T follicular helper cell (primary cell): ENCODE results near the gene DDX6.

Source experiments
- DNase-seq: peaks from one replicate; pipeline ENCODE4 v3.0.0-alpha.2; 2020; ENCODE audit warnings: low read depth

The DDX6 gene

GRCh38 chr11:118703563-118704106 is 87.3 kb downstream of the DDX6 start:
- DNase-seq: no peak

GRCh38 chr11:118699506-118700220 is 91.3 kb downstream of the DDX6 start:
- peak; percentile 71 for DNase-seq
